ENCODE results near the gene NCOA1.

NCOA1 gene

GRCh38 chr2:24617424-24617823 is 126.4 kb downstream of the NCOA1 start (continued):
- TF ChIP-seq ZNF398 (tag by site-specific recombination; IDR thresholded peaks at IDR 0.05) (no peak), ZBTB11 (tag by site-specific recombination; conservative IDR thresholded peaks at IDR 0.05; ENCODE audit: low read depth) (no peak), ZNF530 (tag by site-specific recombination; IDR thresholded peaks at IDR 0.05; ENCODE audit: low read depth) (no peak), ZNF639 (tag by site-specific recombination; IDR thresholded peaks at IDR 0.05) (no peak), ZNF544 (tag by site-specific recombination; IDR thresholded peaks at IDR 0.05) (no peak)

- Histone ChIP-seq H3K4me1 (ENCODE audit: control insufficient read depth, insufficient read depth, low read length) (peaks cover 7% of the 10 kb centered on the region; the same call in 1 of the 2 replicates), H3K4me3 (ENCODE audit: low read depth, low read length) (no peak overlapping the region), H3K36me3 (ENCODE audit: control insufficient read depth in 2 of 2, insufficient read depth in 1 of 2, low read length in 2 of 2) (no peaks in the 10 kb centered on the region), H3K27ac (ENCODE audit: extremely low read depth, low read depth, low read length) (no peak overlapping the region), H3K9me3 (ENCODE audit: control insufficient read depth, insufficient read depth, low read depth, low read length) (no peaks in the 10 kb centered on the region)
- ChIA-PET POLR2A (no interaction called here), CTCF (no interaction called here)
- TF ChIP-seq SCRT2 (tag by site-specific recombination; IDR thresholded peaks at IDR 0.05) (peak; percentile 29; the same call in 1 of the 2 replicates), ELK4 (IDR thresholded peaks at IDR 0.05; ENCODE audit: borderline replicate concordance, low read depth, low read length) (no peak), ZNF600 (tag by site-specific recombination; IDR thresholded peaks at IDR 0.05) (no peak)
Measured at GRCh38 chr2:24618144-24618543, 127.1 kb downstream of the NCOA1 start.

- no peak overlapping the region for H3K4me3 ChIP-seq (ENCODE audit: low read depth, low read length)
- ChIA-PET POLR2A (no interaction called here), CTCF (interaction anchor here (0.5 kb wide), 1 partner anchor 1133 kb away, joined by 3 read pairs; no protein-coding TSS in a partner anchor)
- no peak overlapping the region for H3K27ac ChIP-seq (ENCODE audit: extremely low read depth, low read depth, low read length)
- TF ChIP-seq ZNF544 (tag by site-specific recombination; IDR thresholded peaks at IDR 0.05) (no peak), ZNF112 (tag by site-specific recombination; IDR thresholded peaks at IDR 0.05) (no peak), ZNF76 (tag by site-specific recombination; IDR thresholded peaks at IDR 0.05; ENCODE audit: borderline replicate concordance, low read depth) (no peak), ZSCAN30 (tag by site-specific recombination; IDR thresholded peaks at IDR 0.05) (no peak), ZNF426 (tag by site-specific recombination; IDR thresholded peaks at IDR 0.05) (no peak), OSR2 (tag by site-specific recombination; IDR thresholded peaks at IDR 0.05) (no peak), ZSCAN23 (tag by site-specific recombination; IDR thresholded peaks at IDR 0.05) (no peak), ZNF610 (tag by site-specific recombination; IDR thresholded peaks at IDR 0.05; ENCODE audit: borderline replicate concordance) (no peak), ZNF513 (tag by site-specific recombination; IDR thresholded peaks at IDR 0.05) (no peak), ZFP41 (tag by site-specific recombination; IDR thresholded peaks at IDR 0.05; ENCODE audit: borderline replicate concordance) (no peak), ZNF664 (tag by site-specific recombination; IDR thresholded peaks at IDR 0.05) (no peak)
- H3K4me1 ChIP-seq (ENCODE audit: control insufficient read depth, insufficient read depth, low read length), result peaks cover 7% of the 10 kb centered on the region; the same call in 1 of the 2 replicates
- H3K36me3 ChIP-seq (ENCODE audit: control insufficient read depth in 2 of 2, insufficient read depth in 1 of 2, low read length in 2 of 2), result no peaks in the 10 kb centered on the region
- H3K9me3 ChIP-seq (ENCODE audit: control insufficient read depth, insufficient read depth, low read depth, low read length), result no peaks in the 10 kb centered on the region
Measured at GRCh38 chr2:24618680-24619079, 127.6 kb downstream of the NCOA1 start.
